AG09319 (cell line): ENCODE measurements around the gene HEPACAM.

Source experiments
- DNase-seq: peaks from one replicate; pipeline ENCODE4 v3.0.0-alpha.2; 2010; ENCODE audit warnings: low read depth; ENCODE audit errors: extremely low read depth
- TF ChIP-seq, protein P1 (sequence below): IDR thresholded peaks from 2 replicates; pipeline ENCODE4 v1.5.1; 2011; ENCODE audit warnings: low read depth, mild to moderate bottlenecking, inconsistent platforms, low read length, moderate library complexity

HEPACAM gene

DNA sequence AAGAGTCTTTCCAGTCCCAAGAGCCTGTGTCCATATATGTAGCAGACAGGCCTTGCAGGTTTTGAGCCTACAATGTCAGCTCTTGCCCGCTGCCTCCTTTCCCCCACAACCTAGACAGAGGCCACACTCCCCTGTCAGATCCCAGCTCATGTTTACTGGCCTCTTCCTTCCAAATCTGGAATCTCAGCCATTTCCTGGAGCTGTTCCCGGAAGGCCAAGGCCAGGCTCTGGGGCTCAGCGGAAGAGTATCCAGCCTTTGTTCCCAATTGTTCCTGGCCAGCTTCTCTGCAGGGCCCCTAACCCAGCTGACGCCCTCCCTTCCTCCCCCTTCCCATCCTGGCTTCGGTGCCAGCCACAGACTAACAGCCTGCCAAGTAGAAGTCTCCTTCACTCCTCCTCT, 37.1 kb downstream of the HEPACAM start:
- DNase-seq, result peak; percentile 22
- TF ChIP-seq, protein P1, sequence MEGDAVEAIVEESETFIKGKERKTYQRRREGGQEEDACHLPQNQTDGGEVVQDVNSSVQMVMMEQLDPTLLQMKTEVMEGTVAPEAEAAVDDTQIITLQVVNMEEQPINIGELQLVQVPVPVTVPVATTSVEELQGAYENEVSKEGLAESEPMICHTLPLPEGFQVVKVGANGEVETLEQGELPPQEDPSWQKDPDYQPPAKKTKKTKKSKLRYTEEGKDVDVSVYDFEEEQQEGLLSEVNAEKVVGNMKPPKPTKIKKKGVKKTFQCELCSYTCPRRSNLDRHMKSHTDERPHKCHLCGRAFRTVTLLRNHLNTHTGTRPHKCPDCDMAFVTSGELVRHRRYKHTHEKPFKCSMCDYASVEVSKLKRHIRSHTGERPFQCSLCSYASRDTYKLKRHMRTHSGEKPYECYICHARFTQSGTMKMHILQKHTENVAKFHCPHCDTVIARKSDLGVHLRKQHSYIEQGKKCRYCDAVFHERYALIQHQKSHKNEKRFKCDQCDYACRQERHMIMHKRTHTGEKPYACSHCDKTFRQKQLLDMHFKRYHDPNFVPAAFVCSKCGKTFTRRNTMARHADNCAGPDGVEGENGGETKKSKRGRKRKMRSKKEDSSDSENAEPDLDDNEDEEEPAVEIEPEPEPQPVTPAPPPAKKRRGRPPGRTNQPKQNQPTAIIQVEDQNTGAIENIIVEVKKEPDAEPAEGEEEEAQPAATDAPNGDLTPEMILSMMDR, result no peak

DNA sequence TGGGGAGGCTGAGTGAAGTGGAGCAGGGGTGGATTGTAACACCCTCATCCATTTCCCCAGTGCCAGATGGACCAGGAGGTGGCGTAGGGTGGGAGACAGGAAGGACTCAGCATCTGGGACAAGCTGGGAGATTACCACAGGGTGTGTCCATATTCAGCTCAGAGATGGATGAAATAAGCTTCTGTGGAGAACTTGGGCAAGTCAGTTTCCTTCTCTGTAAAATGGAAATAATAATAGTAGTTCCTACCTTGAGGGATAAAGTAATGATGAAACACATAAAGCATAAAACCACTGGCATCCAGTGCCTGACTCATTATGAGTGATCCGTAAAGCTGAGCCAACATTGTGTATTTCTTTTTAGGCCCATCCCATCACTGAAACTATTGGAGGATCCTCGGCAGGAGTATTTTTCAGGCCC, 37.6 kb downstream of the HEPACAM start:
- TF ChIP-seq, protein P1, result peak; percentile 14
- DNase-seq, result peak; percentile 74

GRCh38 chr11:124897674-124898262, 38.1 kb downstream of the HEPACAM start, which contains the start of gene ROBO4:
Gene ROBO4, minus strand, starts transcription at chr11:124897865. Its CDS starts 70 bp downstream, at chr11:124897795.
- no peak for DNase-seq
- TF ChIP-seq, protein P1, result no peak

DNA sequence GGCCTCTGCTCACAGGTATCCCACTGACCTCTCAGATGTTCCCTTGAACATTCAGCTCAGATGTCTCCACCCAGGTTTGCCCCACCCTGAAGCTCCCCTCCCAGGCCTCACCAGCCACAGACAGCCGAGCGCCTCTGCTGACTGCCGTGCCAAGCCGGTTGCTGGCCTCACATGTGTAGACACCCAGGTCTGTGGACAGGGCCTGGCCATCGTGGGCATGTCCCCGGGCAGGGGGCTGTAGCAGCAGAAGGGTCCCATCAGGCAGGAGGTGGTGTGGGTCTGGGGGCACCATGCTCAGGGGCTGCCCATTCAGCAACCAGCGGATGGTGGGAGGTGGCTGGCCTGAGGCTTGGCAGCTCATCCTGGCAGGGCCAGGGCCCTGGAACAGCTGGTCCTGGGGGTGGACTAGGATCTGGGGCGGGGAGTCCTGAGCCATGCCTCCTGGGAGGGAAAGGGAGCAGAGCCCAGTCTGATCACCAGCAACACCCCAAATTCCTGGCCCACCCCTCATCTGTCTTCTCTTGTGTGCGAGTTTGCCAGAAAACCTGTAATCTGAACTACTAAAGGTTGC, 38.9 kb downstream of the HEPACAM start:
- DNase-seq, result peak; percentile 40
- TF ChIP-seq, protein P1, result no peak

- DNase-seq, result no peak
- TF ChIP-seq, protein P1, result no peak
These were observed 39.6 kb downstream of the HEPACAM start for GRCh38 chr11:124896071-124896750.

- DNase-seq, result no peak
- TF ChIP-seq, protein P1, result no peak
These were observed 40.3 kb downstream of the HEPACAM start for GRCh38 chr11:124895471-124895971.
